RWPE2 (cell line): ENCODE data around the gene MARVELD1.
A peak's percentile ranks its signal among the peaks of the same experiment; 100 is the strongest.

Experiments
- ATAC-seq: fragments of 200-7000 bp; cut with Tn5 transposase; 3 replicates; pipeline ENCODE4 v1.9.1; 2021; ENCODE audit warnings: low read depth
- DNase-seq: peaks from one replicate; pipeline ENCODE4 v3.0.0-alpha.2; 2020; ENCODE audit warnings: low spot score
- H3K27ac ChIP-seq: fragments of 450-650 bp; 2 replicates; pipeline ENCODE4 v1.5.1; 2017; ENCODE audit warnings: mild to moderate bottlenecking; ENCODE audit not compliant: poor library complexity, severe bottlenecking
- H3K27me3 ChIP-seq: fragments of 250-450 bp; sonication (Bioruptor Pico); 2 replicates; pipeline ENCODE4 v1.5.1; 2021; ENCODE audit warnings: mild to moderate bottlenecking, moderate library complexity; ENCODE audit not compliant: insufficient read depth, poor library complexity, severe bottlenecking
- H3K36me3 ChIP-seq: fragments of 250-450 bp; sonication (Bioruptor Pico); 2 replicates; pipeline ENCODE4 v1.5.1; 2020; ENCODE audit warnings: low read depth, mild to moderate bottlenecking, moderate library complexity
- H3K4me1 ChIP-seq: fragments of 250-450 bp; sonication (Bioruptor Pico); 2 replicates; pipeline ENCODE4 v1.5.1; 2021; ENCODE audit warnings: mild to moderate bottlenecking, moderate library complexity; ENCODE audit not compliant: insufficient read depth, poor library complexity, severe bottlenecking
- H3K4me3 ChIP-seq: fragments of 250-450 bp; sonication (Bioruptor Pico); 2 replicates; pipeline ENCODE4 v1.5.1; 2021; ENCODE audit warnings: mild to moderate bottlenecking, moderate library complexity; ENCODE audit not compliant: severe bottlenecking
- H3K9me3 ChIP-seq: fragments of 250-450 bp; sonication (Bioruptor Pico); 2 replicates; pipeline ENCODE4 v1.5.1; 2021; ENCODE audit warnings: mild to moderate bottlenecking, moderate library complexity; ENCODE audit not compliant: severe bottlenecking
- TF ChIP-seq, protein P1 (sequence below): fragments of 450-650 bp; IDR thresholded peaks from one replicate; pipeline ENCODE4 v1.5.1; 2017; ENCODE audit warnings: mild to moderate bottlenecking, moderate library complexity; ENCODE audit not compliant: poor library complexity, severe bottlenecking

MARVELD1 gene

DNA sequence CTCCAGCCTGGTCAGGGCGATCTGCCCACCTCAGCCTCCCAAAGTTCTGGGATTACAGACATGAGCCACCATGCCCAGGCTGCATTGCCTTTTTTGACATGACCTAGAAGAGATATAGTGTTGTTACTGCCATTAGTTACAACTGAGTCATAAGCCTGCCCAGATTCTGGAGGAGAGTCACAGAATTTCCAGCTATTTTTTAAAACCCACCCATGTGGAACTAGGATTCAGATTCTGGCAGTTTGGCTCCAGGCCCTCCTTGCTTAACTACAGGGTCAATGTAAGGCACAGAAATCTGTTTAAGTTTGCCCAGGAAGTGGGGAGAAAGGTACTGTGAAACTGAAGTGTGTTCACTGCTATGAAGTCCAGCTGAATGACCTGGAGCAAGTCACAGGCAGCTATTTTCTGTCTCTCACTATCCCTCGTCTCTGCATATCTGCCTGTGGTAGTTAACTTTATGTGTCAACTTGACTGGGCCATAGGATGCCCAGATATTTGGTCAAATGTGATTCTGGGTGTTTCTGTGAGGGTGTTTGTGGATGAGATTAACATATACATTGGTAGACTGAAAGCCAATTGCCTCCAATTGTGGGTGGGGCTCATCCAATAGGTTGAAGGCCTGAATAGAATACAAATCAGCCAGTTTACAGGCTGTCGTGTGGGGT lies 8.4 kb upstream of the MARVELD1 start:
- Histone ChIP-seq H3K9me3 (no peaks in the 10 kb centered on the region), H3K36me3 (no peaks in the 10 kb centered on the region), H3K27ac (no peak overlapping the region), H3K27me3 (no peaks in the 10 kb centered on the region), H3K4me1 (peaks cover 8% of the 10 kb centered on the region), H3K4me3 (no peak overlapping the region)
- TF ChIP-seq, protein P1, sequence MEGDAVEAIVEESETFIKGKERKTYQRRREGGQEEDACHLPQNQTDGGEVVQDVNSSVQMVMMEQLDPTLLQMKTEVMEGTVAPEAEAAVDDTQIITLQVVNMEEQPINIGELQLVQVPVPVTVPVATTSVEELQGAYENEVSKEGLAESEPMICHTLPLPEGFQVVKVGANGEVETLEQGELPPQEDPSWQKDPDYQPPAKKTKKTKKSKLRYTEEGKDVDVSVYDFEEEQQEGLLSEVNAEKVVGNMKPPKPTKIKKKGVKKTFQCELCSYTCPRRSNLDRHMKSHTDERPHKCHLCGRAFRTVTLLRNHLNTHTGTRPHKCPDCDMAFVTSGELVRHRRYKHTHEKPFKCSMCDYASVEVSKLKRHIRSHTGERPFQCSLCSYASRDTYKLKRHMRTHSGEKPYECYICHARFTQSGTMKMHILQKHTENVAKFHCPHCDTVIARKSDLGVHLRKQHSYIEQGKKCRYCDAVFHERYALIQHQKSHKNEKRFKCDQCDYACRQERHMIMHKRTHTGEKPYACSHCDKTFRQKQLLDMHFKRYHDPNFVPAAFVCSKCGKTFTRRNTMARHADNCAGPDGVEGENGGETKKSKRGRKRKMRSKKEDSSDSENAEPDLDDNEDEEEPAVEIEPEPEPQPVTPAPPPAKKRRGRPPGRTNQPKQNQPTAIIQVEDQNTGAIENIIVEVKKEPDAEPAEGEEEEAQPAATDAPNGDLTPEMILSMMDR, result no peak
- no peak for ATAC-seq
- DNase-seq, result no peak

DNA sequence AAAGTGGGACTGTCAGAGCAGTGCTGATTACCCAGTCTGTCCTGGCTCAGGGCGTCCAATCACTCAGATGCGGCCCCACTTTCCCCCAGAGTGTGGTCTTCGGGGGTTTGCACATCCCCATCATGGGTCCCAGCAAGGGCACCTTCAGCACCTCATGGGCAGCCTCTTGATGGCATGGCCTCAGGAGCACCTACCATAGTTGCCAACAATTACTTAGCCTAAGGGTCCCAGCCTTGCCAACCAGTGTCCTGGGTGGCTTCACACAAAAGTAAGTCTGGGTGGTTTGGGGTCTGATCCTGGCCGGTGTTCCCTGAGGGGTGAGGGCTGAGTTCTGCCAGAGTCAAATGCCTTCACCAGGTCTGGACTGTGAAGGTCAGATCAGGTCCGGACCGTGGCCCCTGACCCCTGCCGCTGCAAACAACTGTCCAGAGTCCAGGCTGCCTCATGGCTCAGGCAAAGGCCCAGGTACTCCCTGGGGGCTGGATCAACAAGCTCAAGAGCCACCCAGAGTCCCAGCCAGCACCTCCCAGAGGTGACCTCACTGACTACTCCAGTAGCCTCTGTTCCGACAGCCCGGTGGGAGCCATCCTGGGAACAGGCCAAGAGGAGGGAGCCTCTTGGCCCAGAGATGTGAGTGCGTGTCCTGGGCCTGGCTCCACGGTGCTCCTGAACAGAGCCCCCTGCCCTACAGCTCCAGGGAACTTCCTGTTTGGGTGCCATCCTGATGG lies 6.2 kb upstream of the MARVELD1 start:
- TF ChIP-seq, protein P1, result no peak
- Histone ChIP-seq H3K4me3 (no peak overlapping the region), H3K9me3 (no peaks in the 10 kb centered on the region), H3K27ac (no peak overlapping the region), H3K27me3 (no peaks in the 10 kb centered on the region), H3K4me1 (no peaks in the 10 kb centered on the region), H3K36me3 (no peaks in the 10 kb centered on the region)
- DNase-seq (no peak), ATAC-seq (0 out of 3 replicates have a peak, but pooled peaks have one; percentile 4)

DNA sequence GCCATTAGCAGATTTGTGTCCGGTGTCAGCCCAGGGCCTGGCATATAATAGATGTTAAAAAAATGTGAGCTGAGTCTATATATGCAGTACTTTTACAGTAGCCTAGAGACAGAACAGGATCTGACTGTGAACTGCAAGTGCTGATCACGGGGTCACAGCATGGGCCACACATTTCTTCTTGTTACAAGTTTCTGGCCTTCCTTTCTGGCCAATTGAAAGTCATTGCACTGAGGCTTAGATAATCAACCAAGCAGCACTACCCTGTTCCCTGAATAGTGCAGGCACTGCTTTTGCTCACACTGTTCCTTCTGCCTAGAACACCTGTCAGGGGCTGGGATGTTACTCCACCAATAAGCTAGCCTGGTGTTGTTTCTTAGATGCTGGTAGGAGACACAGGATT lies 5.4 kb upstream of the MARVELD1 start:
- peaks cover 1% of the 10 kb centered on the region for H3K4me1 ChIP-seq
- DNase-seq, result no peak
- no peak for ATAC-seq
- no peaks in the 10 kb centered on the region for H3K27me3 ChIP-seq
- H3K9me3 ChIP-seq, result no peaks in the 10 kb centered on the region
- no peak overlapping the region for H3K27ac ChIP-seq
- no peaks in the 10 kb centered on the region for H3K36me3 ChIP-seq
- H3K4me3 ChIP-seq, result no peak overlapping the region
- TF ChIP-seq, protein P1, result no peak

DNA sequence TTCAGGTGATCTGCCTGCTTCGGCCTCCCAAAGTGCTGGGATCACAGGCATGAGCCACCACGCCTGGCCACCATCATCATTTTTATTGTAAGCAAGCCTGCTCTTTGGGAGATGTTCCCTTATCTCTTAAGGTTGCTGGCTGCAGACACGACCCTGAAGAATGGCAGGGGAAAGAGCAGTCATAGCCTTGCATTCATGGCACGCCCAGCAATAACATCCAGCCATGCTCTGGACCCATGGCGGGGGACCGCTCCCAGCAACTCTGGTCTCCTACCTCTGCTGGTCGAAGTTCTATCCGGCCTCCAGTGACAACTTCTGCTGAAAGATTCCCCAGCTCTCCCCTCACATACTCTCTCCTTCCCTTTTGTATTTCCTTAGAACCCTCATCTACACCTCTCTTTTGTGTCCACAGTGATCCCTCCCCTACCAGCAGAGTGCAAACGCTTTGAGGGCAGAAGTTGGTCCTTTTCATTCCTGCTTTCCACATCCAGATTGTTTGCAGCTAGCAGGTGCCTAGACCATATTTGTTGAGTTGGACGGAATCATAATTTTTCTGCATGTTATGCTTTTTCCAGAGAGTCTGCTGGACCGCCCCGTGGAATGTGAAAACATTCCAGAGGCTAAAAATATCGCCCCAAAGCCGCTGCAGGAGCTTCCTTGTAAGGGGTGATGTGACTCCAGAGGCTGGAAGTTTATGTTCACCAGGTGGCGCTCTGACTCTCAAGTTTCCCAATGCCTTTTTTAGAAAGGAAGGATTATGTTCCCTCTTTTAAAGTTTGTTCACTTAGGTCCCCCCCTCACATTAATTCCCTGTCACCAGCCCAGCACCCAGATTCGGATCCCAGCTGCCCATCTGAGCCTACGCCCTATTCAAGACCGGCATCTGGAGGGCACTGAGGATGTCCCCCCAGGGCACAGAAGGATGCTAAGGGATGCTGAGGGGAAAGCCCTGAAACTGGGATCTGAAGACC lies 4.3 kb upstream of the MARVELD1 start:
- TF ChIP-seq, protein P1, result peak; percentile 82
- DNase-seq (no peak), ATAC-seq (peak; percentile 10; the same call in 1 of the 3 replicates)
- no peaks in the 10 kb centered on the region for H3K36me3 ChIP-seq
- no peaks in the 10 kb centered on the region for H3K27me3 ChIP-seq
- peaks cover 2% of the 10 kb centered on the region for H3K4me1 ChIP-seq
- H3K4me3 ChIP-seq, result no peak overlapping the region
- no peak overlapping the region for H3K27ac ChIP-seq
- no peaks in the 10 kb centered on the region for H3K9me3 ChIP-seq
